Measurements from ENCODE around the gene BRMS1L. TPM values are rescaled to one million over a fixed set of nuclear protein-coding genes. Genes with fewer than 3 reads are reported as not detected.

Gene BRMS1L
- total RNA-seq, 2 donors from 2014 or later = 9.0 to 9.4 TPM

GRCh38 chr14:35855876-35856481, 29.8 kb downstream of the BRMS1L start:
- Histone ChIP-seq H3K27me3 (ENCODE audit: control insufficient read depth, insufficient read depth, low read length, poor library complexity, severe bottlenecking) (no peaks in the 10 kb centered on the region), H3K9me3 (ENCODE audit: control insufficient read depth, low read length) (peaks cover 11% of the 10 kb centered on the region), H3K4me3 (ENCODE audit: low read length) (peak overlapping the region; percentile 15), H3K36me3 (ENCODE audit: control insufficient read depth, insufficient read depth, low read length) (peaks cover 11% of the 10 kb centered on the region), H3K27ac (ENCODE audit: low read depth, low read length) (no peak overlapping the region), H3K9ac (ENCODE audit: extremely low read depth, low read length, poor library complexity, severe bottlenecking) (no peak overlapping the region), H3K4me1 (ENCODE audit: control insufficient read depth, insufficient read depth, low read length) (no peaks in the 10 kb centered on the region)
- Mint-ChIP-seq H3K36me3 (ENCODE audit: low read depth) (peaks cover 19% of the 10 kb centered on the region), H3K9me3 (peaks cover 10% of the 10 kb centered on the region), H3K27me3 (ENCODE audit: insufficient read depth) (no peaks in the 10 kb centered on the region), H3K27ac (no peak overlapping the region), H3K4me3 (no peak overlapping the region), H3K4me1 (peaks cover 11% of the 10 kb centered on the region)
- DNase-seq = no peak
- TF ChIP-seq CTCF (conservative IDR thresholded peaks at IDR 0.05) = no peak
- WGBS, 2 experiments (ENCODE audit: insufficient coverage in 1 of 2, insufficient read length in 1 of 2) = 82 to 92% methylated on average over 6 of the region's 6 CpGs

GRCh38 chr14:35858521-35859209, 32.5 kb downstream of the BRMS1L start:
- peaks cover 11% of the 10 kb centered on the region for H3K4me1 Mint-ChIP-seq
- H3K27me3 ChIP-seq (ENCODE audit: control insufficient read depth, insufficient read depth, low read length, poor library complexity, severe bottlenecking) = no peaks in the 10 kb centered on the region
- WGBS, 2 experiments (ENCODE audit: insufficient coverage in 1 of 2, insufficient read length in 1 of 2) = 93 to 95% methylated on average over 5 to 7 of the region's 7 CpGs
- H3K36me3 ChIP-seq (ENCODE audit: control insufficient read depth, insufficient read depth, low read length) = peaks cover 18% of the 10 kb centered on the region
- no peak for TF ChIP-seq CTCF (conservative IDR thresholded peaks at IDR 0.05)
- no peak overlapping the region for H3K27ac Mint-ChIP-seq
- H3K9me3 ChIP-seq (ENCODE audit: control insufficient read depth, low read length) = no peaks in the 10 kb centered on the region
- H3K9me3 Mint-ChIP-seq = no peaks in the 10 kb centered on the region
- H3K27me3 Mint-ChIP-seq (ENCODE audit: insufficient read depth) = no peaks in the 10 kb centered on the region
- no peak overlapping the region for H3K4me3 ChIP-seq (ENCODE audit: low read length)
- H3K9ac ChIP-seq (ENCODE audit: extremely low read depth, low read length, poor library complexity, severe bottlenecking) = no peak overlapping the region
- H3K4me3 Mint-ChIP-seq = no peak overlapping the region
- no peaks in the 10 kb centered on the region for H3K4me1 ChIP-seq (ENCODE audit: control insufficient read depth, insufficient read depth, low read length)
- no peak for DNase-seq
- H3K36me3 Mint-ChIP-seq (ENCODE audit: low read depth) = peaks cover 16% of the 10 kb centered on the region
- H3K27ac ChIP-seq (ENCODE audit: low read depth, low read length) = no peak overlapping the region

GRCh38 chr14:35861204-35861868, 35.2 kb downstream of the BRMS1L start:
- no peak overlapping the region for H3K27ac Mint-ChIP-seq
- H3K27me3 ChIP-seq (ENCODE audit: control insufficient read depth, insufficient read depth, low read length, poor library complexity, severe bottlenecking) = no peaks in the 10 kb centered on the region

More at GRCh38 chr14:35861204-35861868, 35.2 kb downstream of the BRMS1L start:
- Mint-ChIP-seq H3K9me3 (no peaks in the 10 kb centered on the region), H3K4me1 (peaks cover 5% of the 10 kb centered on the region), H3K36me3 (ENCODE audit: low read depth) (peaks cover 37% of the 10 kb centered on the region), H3K4me3 (no peak overlapping the region), H3K27me3 (ENCODE audit: insufficient read depth) (no peaks in the 10 kb centered on the region)
- H3K4me1 ChIP-seq (ENCODE audit: control insufficient read depth, insufficient read depth, low read length) = no peaks in the 10 kb centered on the region
- H3K27ac ChIP-seq (ENCODE audit: low read depth, low read length) = no peak overlapping the region
- no peak for DNase-seq
- H3K4me3 ChIP-seq (ENCODE audit: low read length) = no peak overlapping the region
- H3K9me3 ChIP-seq (ENCODE audit: control insufficient read depth, low read length) = no peaks in the 10 kb centered on the region
- peaks cover 40% of the 10 kb centered on the region for H3K36me3 ChIP-seq (ENCODE audit: control insufficient read depth, insufficient read depth, low read length)
- no peak for TF ChIP-seq CTCF (conservative IDR thresholded peaks at IDR 0.05)
- no peak overlapping the region for H3K9ac ChIP-seq (ENCODE audit: extremely low read depth, low read length, poor library complexity, severe bottlenecking)
- 90 to 94% methylated on average over 2 to 3 of the region's 3 CpGs for WGBS, 2 experiments (ENCODE audit: insufficient coverage in 1 of 2, insufficient read length in 1 of 2)
